WERI-Rb-1 (cell line): ENCODE results near the gene QSOX1.

ENCODE experiments used
- DNase-seq: peaks from one replicate; pipeline ENCODE4 v3.0.0-alpha.2; 2020
- H3K27ac ChIP-seq: fragments of 250-450 bp; sonication (Bioruptor Pico); 2 replicates; pipeline ENCODE4 v1.5.1; 2020; ENCODE audit warnings: mild to moderate bottlenecking, moderate library complexity
- H3K27me3 ChIP-seq: fragments of 250-450 bp; sonication (Bioruptor Pico); 2 replicates; pipeline ENCODE4 v1.5.1; 2021; ENCODE audit warnings: mild to moderate bottlenecking, low read depth, moderate library complexity; ENCODE audit not compliant: insufficient read depth, severe bottlenecking
- H3K36me3 ChIP-seq: fragments of 250-450 bp; sonication (Bioruptor Pico); 2 replicates; pipeline ENCODE4 v1.5.1; 2020; ENCODE audit warnings: mild to moderate bottlenecking, moderate library complexity
- H3K4me3 ChIP-seq: 2 replicates; pipeline ENCODE4 v1.5.1; 2011; ENCODE audit warnings: low read depth, mild to moderate bottlenecking, control low read depth, low read length
- H3K9me3 ChIP-seq: fragments of 250-450 bp; sonication (Bioruptor Pico); 2 replicates; pipeline ENCODE4 v1.5.1; 2021; ENCODE audit warnings: mild to moderate bottlenecking, moderate library complexity; ENCODE audit not compliant: severe bottlenecking
- CTCF ChIP-seq: IDR thresholded peaks from 2 replicates; pipeline ENCODE4 v1.5.1; 2011; ENCODE audit warnings: low read depth, mild to moderate bottlenecking, control low read depth, inconsistent platforms, low read length

Gene QSOX1

GRCh38 chr1:180244840-180245239 lies 90.2 kb downstream of the QSOX1 start:
- Histone ChIP-seq H3K9me3 (no peaks in the 10 kb centered on the region), H3K4me3 (no peak overlapping the region), H3K36me3 (no peaks in the 10 kb centered on the region), H3K27me3 (no peaks in the 10 kb centered on the region), H3K27ac (no peak overlapping the region)
- no peak for TF ChIP-seq CTCF
- no peak for DNase-seq

- no peak for TF ChIP-seq CTCF
- no peak overlapping the region for H3K27ac ChIP-seq
- H3K9me3 ChIP-seq, result no peaks in the 10 kb centered on the region
- H3K36me3 ChIP-seq, result no peaks in the 10 kb centered on the region
- H3K4me3 ChIP-seq, result no peak overlapping the region
- H3K27me3 ChIP-seq, result no peaks in the 10 kb centered on the region
- no peak for DNase-seq
Observed at GRCh38 chr1:180246579-180246978, 91.9 kb downstream of the QSOX1 start.

GRCh38 chr1:180247061-180247460 lies 92.4 kb downstream of the QSOX1 start:
- TF ChIP-seq CTCF, result no peak
- DNase-seq, result no peak
- Histone ChIP-seq H3K27me3 (no peaks in the 10 kb centered on the region), H3K27ac (no peak overlapping the region), H3K4me3 (no peak overlapping the region), H3K36me3 (no peaks in the 10 kb centered on the region), H3K9me3 (no peaks in the 10 kb centered on the region)

- no peaks in the 10 kb centered on the region for H3K36me3 ChIP-seq
- DNase-seq, result no peak
- H3K4me3 ChIP-seq, result no peak overlapping the region
- H3K27ac ChIP-seq, result peak overlapping the region; percentile 5; the same call in 1 of the 2 replicates
- TF ChIP-seq CTCF, result no peak
- H3K9me3 ChIP-seq, result no peaks in the 10 kb centered on the region
- H3K27me3 ChIP-seq, result no peaks in the 10 kb centered on the region
Observed at GRCh38 chr1:180247580-180247979, 92.9 kb downstream of the QSOX1 start.

GRCh38 chr1:180248176-180248575 lies 93.5 kb downstream of the QSOX1 start:
- no peaks in the 10 kb centered on the region for H3K9me3 ChIP-seq
- H3K27ac ChIP-seq, result no peak overlapping the region; the same call in 1 of the 2 replicates
- H3K4me3 ChIP-seq, result no peak overlapping the region
- no peak for TF ChIP-seq CTCF
- no peaks in the 10 kb centered on the region for H3K27me3 ChIP-seq
- DNase-seq, result no peak
- H3K36me3 ChIP-seq, result no peaks in the 10 kb centered on the region

GRCh38 chr1:180248731-180249681 lies 94.3 kb downstream of the QSOX1 start:
- Histone ChIP-seq H3K4me3 (no peak overlapping the region), H3K27ac (no peak overlapping the region), H3K27me3 (no peaks in the 10 kb centered on the region), H3K9me3 (no peaks in the 10 kb centered on the region), H3K36me3 (no peaks in the 10 kb centered on the region)
- peak; percentile 94 for TF ChIP-seq CTCF
- peak; percentile 95 for DNase-seq
